ENCODE measurements around the gene RPS6KA1. TPM values are rescaled to one million over a fixed set of nuclear protein-coding genes. Genes with fewer than 3 reads are reported as not detected.
A peak's percentile ranks its signal among the peaks of the same experiment; 100 is the strongest.
"Not testable (repeated sequence)": the region's sequence is repeated elsewhere in the genome, so short reads cannot be mapped to it uniquely, and the experiment has no call there.

The RPS6KA1 gene
- total RNA-seq, 5 donors from 2014 or later (not counting 1 experiment from before 2014, with no cell fraction given) = 85.8 to 123 (median 101) TPM

GRCh38 chr1:26602378-26602959 is 72.9 kb downstream of the RPS6KA1 start:
- no peaks in the 10 kb centered on the region for H3K36me3 Mint-ChIP-seq
- H3K9me3 ChIP-seq = no peaks in the 10 kb centered on the region
- no CpG with 5 or more reads among the region's 2 CpGs for WGBS (ENCODE audit: insufficient coverage)
- H3K4me1 Mint-ChIP-seq = peaks cover 4 to 9% (median 8%) of the 10 kb centered on the region in 3 donors
- peaks cover 0 to 5% of the 10 kb centered on the region in 2 experiments for H3K4me1 ChIP-seq (ENCODE audit: control insufficient read depth in 1 of 2, extremely low read depth in 1 of 2, insufficient read depth in 2 of 2, low read length in 2 of 2)
- ChIA-PET CTCF (interaction anchor here (0.5 to 9.8 kb wide), 29 partner anchors 10 to 263 kb away, joined by 3 to 156 read pairs (median 4); partner anchors contain the start of gene PIGV (in 2 of the 2)), POLR2A (interaction anchor here in 1 of 2 donors (0.7 kb wide), 1 partner anchor 188 kb away, joined by 6 read pairs; no protein-coding TSS in a partner anchor)
- H3K36me3 ChIP-seq (ENCODE audit: control insufficient read depth in 2 of 2, extremely low read depth in 1 of 2, insufficient read depth in 1 of 2, low read length in 1 of 2) = no peaks in the 10 kb centered on the region
- no peak overlapping the region for H3K4me3 ChIP-seq (ENCODE audit: control insufficient read depth in 1 of 2, extremely low read depth in 1 of 2, low read length in 1 of 2)
- H3K27ac Mint-ChIP-seq = no peak overlapping the region
- H3K27me3 Mint-ChIP-seq = peaks cover 0 to 1% of the 10 kb centered on the region in 2 donors
- H3K27ac ChIP-seq (ENCODE audit: low read length) = no peak overlapping the region
- ATAC-seq (replicated peaks in 1 of 4) (peak in 2 of 4 experiments; percentile 48 to 55), DNase-seq (peak in 18 of 35 experiments; percentile 5 to 83 (median 22))
- no peaks in the 10 kb centered on the region for H3K9me3 Mint-ChIP-seq
- H3K27me3 ChIP-seq (replicated peaks in 1 of 2; ENCODE audit: control insufficient read depth in 2 of 2, extremely low read depth in 1 of 2, insufficient read depth in 2 of 2, low read length in 1 of 2) = peaks cover 0 to 2% of the 10 kb centered on the region in 2 experiments
- H3K4me3 Mint-ChIP-seq = no peak overlapping the region

DNA sequence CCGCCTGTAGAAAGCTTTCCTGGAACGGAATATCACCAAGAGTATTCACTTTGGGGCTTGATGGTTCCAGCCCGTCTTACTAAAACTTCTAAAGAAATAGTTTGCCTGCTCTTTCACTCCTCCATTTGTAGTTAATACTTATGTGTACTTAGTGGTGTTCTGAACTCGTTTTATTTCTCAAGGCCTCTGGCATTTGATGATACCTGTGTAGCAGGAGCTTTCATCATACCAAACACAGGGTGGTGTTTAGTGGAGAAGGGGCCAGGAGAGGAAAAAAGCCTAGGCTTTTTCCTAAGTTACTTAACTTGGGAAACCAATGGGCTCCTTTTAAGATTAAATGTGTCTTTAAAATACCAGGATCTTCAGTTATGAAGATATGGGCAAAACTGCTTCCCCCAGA is 74.3 kb downstream of the RPS6KA1 start:
- Mint-ChIP-seq H3K27me3 (no peaks in the 10 kb centered on the region), H3K4me3 (no peak overlapping the region), H3K9me3 (no peaks in the 10 kb centered on the region), H3K27ac (no peak overlapping the region), H3K36me3 (no peaks in the 10 kb centered on the region), H3K4me1 (peaks cover 0 to 6% (median 5%) of the 10 kb centered on the region in 3 donors)
- peaks cover 0 to 3% of the 10 kb centered on the region in 2 experiments for H3K4me1 ChIP-seq (ENCODE audit: control insufficient read depth in 1 of 2, extremely low read depth in 1 of 2, insufficient read depth in 2 of 2, low read length in 2 of 2)
- DNase-seq (no peak), ATAC-seq (replicated peaks in 1 of 4) (no peak)
- H3K27me3 ChIP-seq (replicated peaks in 1 of 2; ENCODE audit: control insufficient read depth in 2 of 2, extremely low read depth in 1 of 2, insufficient read depth in 2 of 2, low read length in 1 of 2) = no peaks in the 10 kb centered on the region
- no peaks in the 10 kb centered on the region for H3K36me3 ChIP-seq (ENCODE audit: control insufficient read depth in 2 of 2, extremely low read depth in 1 of 2, insufficient read depth in 1 of 2, low read length in 1 of 2)
- no peaks in the 10 kb centered on the region for H3K9me3 ChIP-seq
- ChIA-PET POLR2A (no interaction called here), CTCF (interaction anchor here (0.6 to 9.8 kb wide), 7 partner anchors 24 to 186 kb away, joined by 3 to 156 read pairs (median 11); partner anchors contain the start of gene PIGV (in 2 of the 2))
- no peak overlapping the region for H3K4me3 ChIP-seq (ENCODE audit: control insufficient read depth in 1 of 2, extremely low read depth in 1 of 2, low read length in 1 of 2)
- no peak overlapping the region for H3K27ac ChIP-seq (ENCODE audit: low read length)
- WGBS (ENCODE audit: insufficient coverage) = no CpG with 5 or more reads among the region's 4 CpGs

DNA sequence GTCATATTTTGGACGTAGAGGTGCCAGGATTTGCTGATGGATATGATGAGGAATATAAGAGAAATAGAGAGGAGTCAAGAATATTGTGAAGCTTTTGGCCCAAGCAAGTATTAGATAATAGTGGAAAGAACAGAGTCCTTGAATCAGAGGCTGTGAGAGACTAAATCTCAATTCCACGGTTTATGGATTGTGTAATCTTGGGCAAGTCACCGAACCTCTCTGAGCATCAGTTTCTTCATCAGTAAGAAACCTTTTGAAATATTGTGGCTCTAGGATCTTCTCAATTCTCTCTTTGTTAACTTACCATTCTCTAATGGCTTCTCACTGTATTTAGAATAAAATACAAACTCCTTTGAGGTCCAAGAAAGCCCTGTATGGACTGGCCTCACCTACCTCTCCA is 77.6 kb downstream of the RPS6KA1 start:
- Mint-ChIP-seq H3K4me1 (peaks cover 0 to 6% (median 4%) of the 10 kb centered on the region in 3 donors), H3K4me3 (no peak overlapping the region), H3K27me3 (no peaks in the 10 kb centered on the region), H3K27ac (no peak overlapping the region), H3K9me3 (no peaks in the 10 kb centered on the region), H3K36me3 (no peaks in the 10 kb centered on the region)
- Histone ChIP-seq H3K36me3 (ENCODE audit: control insufficient read depth in 2 of 2, extremely low read depth in 1 of 2, insufficient read depth in 1 of 2, low read length in 1 of 2) (no peaks in the 10 kb centered on the region), H3K4me3 (ENCODE audit: control insufficient read depth in 1 of 2, extremely low read depth in 1 of 2, low read length in 1 of 2) (no peak overlapping the region), H3K9me3 (no peaks in the 10 kb centered on the region), H3K27me3 (replicated peaks in 1 of 2; ENCODE audit: control insufficient read depth in 2 of 2, extremely low read depth in 1 of 2, insufficient read depth in 2 of 2, low read length in 1 of 2) (peaks cover 0 to 7% of the 10 kb centered on the region in 2 experiments), H3K4me1 (ENCODE audit: control insufficient read depth in 1 of 2, extremely low read depth in 1 of 2, insufficient read depth in 2 of 2, low read length in 2 of 2) (peaks cover 0 to 3% of the 10 kb centered on the region in 2 experiments), H3K27ac (ENCODE audit: low read length) (no peak overlapping the region)
- ChIA-PET POLR2A (interaction anchor here in 1 of 2 donors (0.7 to 1.0 kb wide), 2 partner anchors 169 to 184 kb away, joined by 5 to 8 read pairs; no protein-coding TSS in a partner anchor), CTCF (interaction anchor here (0.6 to 0.9 kb wide), 7 partner anchors 17 to 274 kb away, joined by 3 to 6 read pairs (median 3); no protein-coding TSS in a partner anchor)
- WGBS (ENCODE audit: insufficient coverage) = 90% methylated on average over 1 of the region's 3 CpGs
- ATAC-seq (replicated peaks in 1 of 4) = no peak
- no peak for DNase-seq

GRCh38 chr1:26608895-26609294 is 79.3 kb downstream of the RPS6KA1 start:
- Histone ChIP-seq H3K36me3 (ENCODE audit: control insufficient read depth in 2 of 2, extremely low read depth in 1 of 2, insufficient read depth in 1 of 2, low read length in 1 of 2) (no peaks in the 10 kb centered on the region), H3K4me1 (ENCODE audit: control insufficient read depth in 1 of 2, extremely low read depth in 1 of 2, insufficient read depth in 2 of 2, low read length in 2 of 2) (no peaks in the 10 kb centered on the region), H3K27ac (ENCODE audit: low read length) (no peak overlapping the region), H3K27me3 (replicated peaks in 1 of 2; ENCODE audit: control insufficient read depth in 2 of 2, extremely low read depth in 1 of 2, insufficient read depth in 2 of 2, low read length in 1 of 2) (peaks cover 0 to 7% of the 10 kb centered on the region in 2 experiments), H3K9me3 (no peaks in the 10 kb centered on the region), H3K4me3 (ENCODE audit: control insufficient read depth in 1 of 2, extremely low read depth in 1 of 2, low read length in 1 of 2) (no peak overlapping the region)
- Mint-ChIP-seq H3K9me3 (no peaks in the 10 kb centered on the region), H3K27me3 (no peaks in the 10 kb centered on the region), H3K4me1 (no peaks in the 10 kb centered on the region), H3K36me3 (no peaks in the 10 kb centered on the region), H3K27ac (no peak overlapping the region), H3K4me3 (no peak overlapping the region)
- DNase-seq (no peak), ATAC-seq (replicated peaks in 1 of 4) (no peak)
- ChIA-PET POLR2A (no interaction called here), CTCF (interaction anchor here in 1 of 2 donors (0.6 kb wide), 1 partner anchor 61 kb away, joined by 7 read pairs; no protein-coding TSS in a partner anchor)
- 83% methylated on average over 2 of the region's 4 CpGs for WGBS (ENCODE audit: insufficient coverage)

- H3K9me3 Mint-ChIP-seq = no peaks in the 10 kb centered on the region
- POLR2A ChIA-PET = interaction anchor here in 1 of 2 donors (0.6 kb wide), 1 partner anchor 276 kb away, joined by 11 read pairs; no protein-coding TSS in a partner anchor
- no CpG with 5 or more reads among the region's 2 CpGs for WGBS (ENCODE audit: insufficient coverage)
Observed at GRCh38 chr1:26610781-26611180, 81.2 kb downstream of the RPS6KA1 start.

DNA sequence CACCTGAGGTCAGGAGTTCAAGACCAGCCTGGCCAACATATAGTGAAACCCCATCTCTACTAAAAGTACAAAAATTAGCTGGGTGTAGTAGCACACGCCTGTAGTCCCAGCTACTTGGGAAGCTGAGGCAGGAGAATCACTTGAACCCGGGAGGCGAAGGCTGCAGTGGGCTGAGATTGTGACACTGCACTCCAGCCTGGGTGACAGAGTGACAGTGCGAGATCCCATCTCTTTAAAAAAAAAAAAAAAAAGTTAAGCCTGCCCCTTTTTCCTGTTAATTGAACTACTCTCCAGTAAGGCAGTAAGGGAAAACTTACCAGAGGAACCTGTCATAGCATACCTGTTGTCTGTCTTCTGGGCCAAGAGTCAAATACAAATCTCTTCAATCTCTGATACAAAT is 83.1 kb downstream of the RPS6KA1 start:
- DNase-seq; H3K4me1 Mint-ChIP-seq; H3K9me3 Mint-ChIP-seq; H3K4me3 Mint-ChIP-seq; H3K9me3 ChIP-seq; H3K27me3 Mint-ChIP-seq; H3K36me3 ChIP-seq (ENCODE audit: control insufficient read depth in 2 of 2, extremely low read depth in 1 of 2, insufficient read depth in 1 of 2, low read length in 1 of 2); H3K4me1 ChIP-seq (ENCODE audit: control insufficient read depth in 1 of 2, extremely low read depth in 1 of 2, insufficient read depth in 2 of 2, low read length in 2 of 2); ATAC-seq (replicated peaks in 1 of 4); H3K4me3 ChIP-seq (ENCODE audit: control insufficient read depth in 1 of 2, extremely low read depth in 1 of 2, low read length in 1 of 2); POLR2A ChIA-PET; H3K27ac Mint-ChIP-seq; H3K27ac ChIP-seq (ENCODE audit: low read length); H3K36me3 Mint-ChIP-seq; H3K27me3 ChIP-seq (replicated peaks in 1 of 2; ENCODE audit: control insufficient read depth in 2 of 2, extremely low read depth in 1 of 2, insufficient read depth in 2 of 2, low read length in 1 of 2): not testable (repeated sequence)
- CTCF ChIA-PET = interaction anchor here in 1 of 2 donors (0.7 kb wide), 1 partner anchor 254 kb away, joined by 5 read pairs; no protein-coding TSS in a partner anchor
- WGBS (ENCODE audit: insufficient coverage) = no CpG with 5 or more reads among the region's 4 CpGs

More at GRCh38 chr1:26610781-26611180, 81.2 kb downstream of the RPS6KA1 start:
- H3K9me3 ChIP-seq = no peaks in the 10 kb centered on the region
- ATAC-seq (replicated peaks in 1 of 4) = no peak
- Mint-ChIP-seq H3K27me3 (no peaks in the 10 kb centered on the region), H3K27ac (no peak overlapping the region), H3K4me1 (no peaks in the 10 kb centered on the region), H3K36me3 (no peaks in the 10 kb centered on the region), H3K4me3 (no peak overlapping the region)
- H3K36me3 ChIP-seq (ENCODE audit: control insufficient read depth in 2 of 2, extremely low read depth in 1 of 2, insufficient read depth in 1 of 2, low read length in 1 of 2) = no peaks in the 10 kb centered on the region
- H3K4me3 ChIP-seq (ENCODE audit: control insufficient read depth in 1 of 2, extremely low read depth in 1 of 2, low read length in 1 of 2) = no peak overlapping the region
- peaks cover 0 to 7% of the 10 kb centered on the region in 2 experiments for H3K27me3 ChIP-seq (replicated peaks in 1 of 2; ENCODE audit: control insufficient read depth in 2 of 2, extremely low read depth in 1 of 2, insufficient read depth in 2 of 2, low read length in 1 of 2)
- no peak for DNase-seq
- H3K4me1 ChIP-seq (ENCODE audit: control insufficient read depth in 1 of 2, extremely low read depth in 1 of 2, insufficient read depth in 2 of 2, low read length in 2 of 2) = no peaks in the 10 kb centered on the region
- CTCF ChIA-PET = no interaction called here
- H3K27ac ChIP-seq (ENCODE audit: low read length) = no peak overlapping the region

Data from T-cell (primary cell).